Measurements from ENCODE around the gene PALS2.

DNA sequence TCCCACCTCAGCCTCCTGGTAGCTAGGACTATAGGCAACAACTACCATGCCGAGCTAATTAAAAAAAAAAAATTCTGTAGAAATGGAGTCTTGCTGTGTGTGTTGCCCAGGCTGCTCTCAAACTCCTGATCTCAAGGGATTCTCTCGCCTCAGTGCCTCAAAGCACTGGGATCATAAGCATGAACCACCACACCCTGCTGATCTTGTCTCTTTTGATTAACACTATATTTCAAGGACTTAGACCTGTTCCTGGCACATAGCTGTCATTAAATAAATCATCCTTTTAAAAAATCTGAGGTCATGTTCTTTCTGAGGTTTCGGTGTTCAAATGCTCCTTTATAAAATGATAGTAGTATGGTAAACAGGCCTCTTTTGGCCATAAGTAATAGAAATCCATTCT, 4.8 kb downstream of the PALS2 start:
- no peak for TF ChIP-seq CBFB (CRISPR knock-in tag; IDR thresholded peaks at IDR 0.05; ENCODE audit: low read depth)
- TF ChIP-seq, protein P1, sequence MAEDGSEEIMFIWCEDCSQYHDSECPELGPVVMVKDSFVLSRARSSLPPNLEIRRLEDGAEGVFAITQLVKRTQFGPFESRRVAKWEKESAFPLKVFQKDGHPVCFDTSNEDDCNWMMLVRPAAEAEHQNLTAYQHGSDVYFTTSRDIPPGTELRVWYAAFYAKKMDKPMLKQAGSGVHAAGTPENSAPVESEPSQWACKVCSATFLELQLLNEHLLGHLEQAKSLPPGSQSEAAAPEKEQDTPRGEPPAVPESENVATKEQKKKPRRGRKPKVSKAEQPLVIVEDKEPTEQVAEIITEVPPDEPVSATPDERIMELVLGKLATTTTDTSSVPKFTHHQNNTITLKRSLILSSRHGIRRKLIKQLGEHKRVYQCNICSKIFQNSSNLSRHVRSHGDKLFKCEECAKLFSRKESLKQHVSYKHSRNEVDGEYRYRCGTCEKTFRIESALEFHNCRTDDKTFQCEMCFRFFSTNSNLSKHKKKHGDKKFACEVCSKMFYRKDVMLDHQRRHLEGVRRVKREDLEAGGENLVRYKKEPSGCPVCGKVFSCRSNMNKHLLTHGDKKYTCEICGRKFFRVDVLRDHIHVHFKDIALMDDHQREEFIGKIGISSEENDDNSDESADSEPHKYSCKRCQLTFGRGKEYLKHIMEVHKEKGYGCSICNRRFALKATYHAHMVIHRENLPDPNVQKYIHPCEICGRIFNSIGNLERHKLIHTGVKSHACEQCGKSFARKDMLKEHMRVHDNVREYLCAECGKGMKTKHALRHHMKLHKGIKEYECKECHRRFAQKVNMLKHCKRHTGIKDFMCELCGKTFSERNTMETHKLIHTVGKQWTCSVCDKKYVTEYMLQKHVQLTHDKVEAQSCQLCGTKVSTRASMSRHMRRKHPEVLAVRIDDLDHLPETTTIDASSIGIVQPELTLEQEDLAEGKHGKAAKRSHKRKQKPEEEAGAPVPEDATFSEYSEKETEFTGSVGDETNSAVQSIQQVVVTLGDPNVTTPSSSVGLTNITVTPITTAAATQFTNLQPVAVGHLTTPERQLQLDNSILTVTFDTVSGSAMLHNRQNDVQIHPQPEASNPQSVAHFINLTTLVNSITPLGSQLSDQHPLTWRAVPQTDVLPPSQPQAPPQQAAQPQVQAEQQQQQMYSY (CRISPR knock-in tag; IDR thresholded peaks at IDR 0.05), result no peak
- TF ChIP-seq, protein P2, sequence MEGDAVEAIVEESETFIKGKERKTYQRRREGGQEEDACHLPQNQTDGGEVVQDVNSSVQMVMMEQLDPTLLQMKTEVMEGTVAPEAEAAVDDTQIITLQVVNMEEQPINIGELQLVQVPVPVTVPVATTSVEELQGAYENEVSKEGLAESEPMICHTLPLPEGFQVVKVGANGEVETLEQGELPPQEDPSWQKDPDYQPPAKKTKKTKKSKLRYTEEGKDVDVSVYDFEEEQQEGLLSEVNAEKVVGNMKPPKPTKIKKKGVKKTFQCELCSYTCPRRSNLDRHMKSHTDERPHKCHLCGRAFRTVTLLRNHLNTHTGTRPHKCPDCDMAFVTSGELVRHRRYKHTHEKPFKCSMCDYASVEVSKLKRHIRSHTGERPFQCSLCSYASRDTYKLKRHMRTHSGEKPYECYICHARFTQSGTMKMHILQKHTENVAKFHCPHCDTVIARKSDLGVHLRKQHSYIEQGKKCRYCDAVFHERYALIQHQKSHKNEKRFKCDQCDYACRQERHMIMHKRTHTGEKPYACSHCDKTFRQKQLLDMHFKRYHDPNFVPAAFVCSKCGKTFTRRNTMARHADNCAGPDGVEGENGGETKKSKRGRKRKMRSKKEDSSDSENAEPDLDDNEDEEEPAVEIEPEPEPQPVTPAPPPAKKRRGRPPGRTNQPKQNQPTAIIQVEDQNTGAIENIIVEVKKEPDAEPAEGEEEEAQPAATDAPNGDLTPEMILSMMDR (IDR thresholded peaks at IDR 0.05), result no peak
- TF ChIP-seq, protein P3, sequence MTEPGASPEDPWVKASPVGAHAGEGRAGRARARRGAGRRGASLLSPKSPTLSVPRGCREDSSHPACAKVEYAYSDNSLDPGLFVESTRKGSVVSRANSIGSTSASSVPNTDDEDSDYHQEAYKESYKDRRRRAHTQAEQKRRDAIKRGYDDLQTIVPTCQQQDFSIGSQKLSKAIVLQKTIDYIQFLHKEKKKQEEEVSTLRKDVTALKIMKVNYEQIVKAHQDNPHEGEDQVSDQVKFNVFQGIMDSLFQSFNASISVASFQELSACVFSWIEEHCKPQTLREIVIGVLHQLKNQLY (CRISPR knock-in tag; IDR thresholded peaks at IDR 0.05), result no peak
- TF ChIP-seq, protein P4, sequence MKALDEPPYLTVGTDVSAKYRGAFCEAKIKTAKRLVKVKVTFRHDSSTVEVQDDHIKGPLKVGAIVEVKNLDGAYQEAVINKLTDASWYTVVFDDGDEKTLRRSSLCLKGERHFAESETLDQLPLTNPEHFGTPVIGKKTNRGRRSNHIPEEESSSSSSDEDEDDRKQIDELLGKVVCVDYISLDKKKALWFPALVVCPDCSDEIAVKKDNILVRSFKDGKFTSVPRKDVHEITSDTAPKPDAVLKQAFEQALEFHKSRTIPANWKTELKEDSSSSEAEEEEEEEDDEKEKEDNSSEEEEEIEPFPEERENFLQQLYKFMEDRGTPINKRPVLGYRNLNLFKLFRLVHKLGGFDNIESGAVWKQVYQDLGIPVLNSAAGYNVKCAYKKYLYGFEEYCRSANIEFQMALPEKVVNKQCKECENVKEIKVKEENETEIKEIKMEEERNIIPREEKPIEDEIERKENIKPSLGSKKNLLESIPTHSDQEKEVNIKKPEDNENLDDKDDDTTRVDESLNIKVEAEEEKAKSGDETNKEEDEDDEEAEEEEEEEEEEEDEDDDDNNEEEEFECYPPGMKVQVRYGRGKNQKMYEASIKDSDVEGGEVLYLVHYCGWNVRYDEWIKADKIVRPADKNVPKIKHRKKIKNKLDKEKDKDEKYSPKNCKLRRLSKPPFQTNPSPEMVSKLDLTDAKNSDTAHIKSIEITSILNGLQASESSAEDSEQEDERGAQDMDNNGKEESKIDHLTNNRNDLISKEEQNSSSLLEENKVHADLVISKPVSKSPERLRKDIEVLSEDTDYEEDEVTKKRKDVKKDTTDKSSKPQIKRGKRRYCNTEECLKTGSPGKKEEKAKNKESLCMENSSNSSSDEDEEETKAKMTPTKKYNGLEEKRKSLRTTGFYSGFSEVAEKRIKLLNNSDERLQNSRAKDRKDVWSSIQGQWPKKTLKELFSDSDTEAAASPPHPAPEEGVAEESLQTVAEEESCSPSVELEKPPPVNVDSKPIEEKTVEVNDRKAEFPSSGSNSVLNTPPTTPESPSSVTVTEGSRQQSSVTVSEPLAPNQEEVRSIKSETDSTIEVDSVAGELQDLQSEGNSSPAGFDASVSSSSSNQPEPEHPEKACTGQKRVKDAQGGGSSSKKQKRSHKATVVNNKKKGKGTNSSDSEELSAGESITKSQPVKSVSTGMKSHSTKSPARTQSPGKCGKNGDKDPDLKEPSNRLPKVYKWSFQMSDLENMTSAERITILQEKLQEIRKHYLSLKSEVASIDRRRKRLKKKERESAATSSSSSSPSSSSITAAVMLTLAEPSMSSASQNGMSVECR (CRISPR knock-in tag; IDR thresholded peaks at IDR 0.05; ENCODE audit: borderline replicate concordance), result no peak
- no peak for TF ChIP-seq CREM (CRISPR knock-in tag; IDR thresholded peaks at IDR 0.05)
- TF ChIP-seq, protein P5, sequence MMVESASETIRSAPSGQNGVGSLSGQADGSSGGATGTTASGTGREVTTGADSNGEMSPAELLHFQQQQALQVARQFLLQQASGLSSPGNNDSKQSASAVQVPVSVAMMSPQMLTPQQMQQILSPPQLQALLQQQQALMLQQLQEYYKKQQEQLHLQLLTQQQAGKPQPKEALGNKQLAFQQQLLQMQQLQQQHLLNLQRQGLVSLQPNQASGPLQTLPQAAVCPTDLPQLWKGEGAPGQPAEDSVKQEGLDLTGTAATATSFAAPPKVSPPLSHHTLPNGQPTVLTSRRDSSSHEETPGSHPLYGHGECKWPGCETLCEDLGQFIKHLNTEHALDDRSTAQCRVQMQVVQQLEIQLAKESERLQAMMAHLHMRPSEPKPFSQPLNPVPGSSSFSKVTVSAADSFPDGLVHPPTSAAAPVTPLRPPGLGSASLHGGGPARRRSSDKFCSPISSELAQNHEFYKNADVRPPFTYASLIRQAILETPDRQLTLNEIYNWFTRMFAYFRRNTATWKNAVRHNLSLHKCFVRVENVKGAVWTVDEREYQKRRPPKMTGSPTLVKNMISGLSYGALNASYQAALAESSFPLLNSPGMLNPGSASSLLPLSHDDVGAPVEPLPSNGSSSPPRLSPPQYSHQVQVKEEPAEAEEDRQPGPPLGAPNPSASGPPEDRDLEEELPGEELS (CRISPR knock-in tag; IDR thresholded peaks at IDR 0.05), result no peak
- TF ChIP-seq, protein P6, sequence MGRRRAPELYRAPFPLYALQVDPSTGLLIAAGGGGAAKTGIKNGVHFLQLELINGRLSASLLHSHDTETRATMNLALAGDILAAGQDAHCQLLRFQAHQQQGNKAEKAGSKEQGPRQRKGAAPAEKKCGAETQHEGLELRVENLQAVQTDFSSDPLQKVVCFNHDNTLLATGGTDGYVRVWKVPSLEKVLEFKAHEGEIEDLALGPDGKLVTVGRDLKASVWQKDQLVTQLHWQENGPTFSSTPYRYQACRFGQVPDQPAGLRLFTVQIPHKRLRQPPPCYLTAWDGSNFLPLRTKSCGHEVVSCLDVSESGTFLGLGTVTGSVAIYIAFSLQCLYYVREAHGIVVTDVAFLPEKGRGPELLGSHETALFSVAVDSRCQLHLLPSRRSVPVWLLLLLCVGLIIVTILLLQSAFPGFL (CRISPR knock-in tag; IDR thresholded peaks at IDR 0.05; ENCODE audit: borderline replicate concordance), result no peak
- no peak for TF ChIP-seq ZNF232 (CRISPR knock-in tag; IDR thresholded peaks at IDR 0.05)
- TF ChIP-seq JUN (CRISPR knock-in tag; IDR thresholded peaks at IDR 0.05), result no peak
- TF ChIP-seq, protein P7, sequence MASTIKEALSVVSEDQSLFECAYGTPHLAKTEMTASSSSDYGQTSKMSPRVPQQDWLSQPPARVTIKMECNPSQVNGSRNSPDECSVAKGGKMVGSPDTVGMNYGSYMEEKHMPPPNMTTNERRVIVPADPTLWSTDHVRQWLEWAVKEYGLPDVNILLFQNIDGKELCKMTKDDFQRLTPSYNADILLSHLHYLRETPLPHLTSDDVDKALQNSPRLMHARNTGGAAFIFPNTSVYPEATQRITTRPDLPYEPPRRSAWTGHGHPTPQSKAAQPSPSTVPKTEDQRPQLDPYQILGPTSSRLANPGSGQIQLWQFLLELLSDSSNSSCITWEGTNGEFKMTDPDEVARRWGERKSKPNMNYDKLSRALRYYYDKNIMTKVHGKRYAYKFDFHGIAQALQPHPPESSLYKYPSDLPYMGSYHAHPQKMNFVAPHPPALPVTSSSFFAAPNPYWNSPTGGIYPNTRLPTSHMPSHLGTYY (CRISPR knock-in tag; IDR thresholded peaks at IDR 0.05), result no peak
- no peak for TF ChIP-seq MYBL2 (CRISPR knock-in tag; IDR thresholded peaks at IDR 0.05)

Measured in WTC11 (cell line).